Measurements from ENCODE around the gene ASTN2. TPM values are rescaled to one million over a fixed set of nuclear protein-coding genes. Genes with fewer than 3 reads are reported as not detected.

The ASTN2 gene
- total and polyA plus RNA-seq, 2 donors (not counting 3 experiments of a cell fraction or from before 2014, with no cell fraction given), result 1.0 to 1.9 TPM

GRCh38 chr9:116795821-116796220, 619.0 kb downstream of the ASTN2 start:
- dilution Hi-C loops (cut with MboI; ENCODE audit: extremely low pct_ligation_motif_present, low sequenced_read_pairs), result no loop called here
- FAIRE-seq, result no peak

DNA sequence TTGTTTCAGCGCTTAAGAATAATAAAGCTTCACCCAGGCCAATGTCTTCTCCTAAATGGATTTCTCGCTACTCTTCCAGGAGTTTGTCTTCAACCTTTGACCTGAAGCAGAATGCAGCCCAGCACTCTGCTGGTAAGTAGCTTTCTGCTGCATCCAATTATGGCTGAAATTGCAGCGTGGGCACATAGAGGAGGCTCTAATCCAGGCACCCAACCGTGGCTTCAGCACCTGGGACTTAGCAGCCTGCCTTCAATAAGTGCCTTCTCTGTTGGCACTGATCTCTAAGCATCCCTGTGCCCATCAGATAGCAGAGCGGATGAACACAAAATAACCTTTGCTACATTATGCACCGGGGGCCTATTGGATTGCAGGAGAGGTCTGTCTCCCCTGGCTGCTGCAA, 622.6 kb downstream of the ASTN2 start:
- Histone ChIP-seq H3K4me1 (ENCODE audit: control insufficient read depth, extremely low read depth, insufficient read depth, low read length) (no peaks in the 10 kb centered on the region), H2AFZ (ENCODE audit: low read depth, low read length) (no peak overlapping the region), H3K4me2 (ENCODE audit: insufficient read depth, low read length) (no peak overlapping the region), H3K9me3 (replicated peaks; ENCODE audit: control insufficient read depth, insufficient read depth, low read length) (peaks cover 2% of the 10 kb centered on the region), H3K9me1 (replicated peaks; ENCODE audit: control insufficient read depth, extremely low read depth, insufficient read depth, low read length) (no peaks in the 10 kb centered on the region), H3K36me3 (ENCODE audit: control insufficient read depth in 2 of 2, extremely low read depth in 1 of 2, insufficient read depth in 2 of 2, low read length in 2 of 2) (no peaks in the 10 kb centered on the region), H3K79me2 (ENCODE audit: control insufficient read depth, insufficient read depth, low read length) (no peaks in the 10 kb centered on the region), H3K27me3 (ENCODE audit: control insufficient read depth in 2 of 2, insufficient read depth in 2 of 2, low read length in 2 of 2) (no peaks in the 10 kb centered on the region), H4K20me1 (replicated peaks; ENCODE audit: control insufficient read depth, extremely low read depth, insufficient read depth, low read length) (no peaks in the 10 kb centered on the region), H3K27ac (ENCODE audit: insufficient read depth, low read depth, low read length) (no peak overlapping the region), H3K9ac (replicated peaks; ENCODE audit: extremely low read depth, insufficient read depth, low read length) (no peak overlapping the region), H3K4me3 (replicated peaks in 1 of 3; ENCODE audit: insufficient read depth in 1 of 3, low read depth in 1 of 3, low read length in 3 of 3) (no peak overlapping the region)
- FAIRE-seq, result no peak
- intact Hi-C loops (cut with micrococcal nuclease), result no loop called here
- BruUV-seq (replicated peaks), result no TSS peak
- TF ChIP-seq MYC (IDR thresholded peaks at IDR 0.05; ENCODE audit: low read depth, low read length) (no peak), POLR2AphosphoS5 (IDR thresholded peaks at IDR 0.05; ENCODE audit: insufficient read depth, low read depth, low read length) (no peak)
- TF ChIP-seq, protein P1, sequence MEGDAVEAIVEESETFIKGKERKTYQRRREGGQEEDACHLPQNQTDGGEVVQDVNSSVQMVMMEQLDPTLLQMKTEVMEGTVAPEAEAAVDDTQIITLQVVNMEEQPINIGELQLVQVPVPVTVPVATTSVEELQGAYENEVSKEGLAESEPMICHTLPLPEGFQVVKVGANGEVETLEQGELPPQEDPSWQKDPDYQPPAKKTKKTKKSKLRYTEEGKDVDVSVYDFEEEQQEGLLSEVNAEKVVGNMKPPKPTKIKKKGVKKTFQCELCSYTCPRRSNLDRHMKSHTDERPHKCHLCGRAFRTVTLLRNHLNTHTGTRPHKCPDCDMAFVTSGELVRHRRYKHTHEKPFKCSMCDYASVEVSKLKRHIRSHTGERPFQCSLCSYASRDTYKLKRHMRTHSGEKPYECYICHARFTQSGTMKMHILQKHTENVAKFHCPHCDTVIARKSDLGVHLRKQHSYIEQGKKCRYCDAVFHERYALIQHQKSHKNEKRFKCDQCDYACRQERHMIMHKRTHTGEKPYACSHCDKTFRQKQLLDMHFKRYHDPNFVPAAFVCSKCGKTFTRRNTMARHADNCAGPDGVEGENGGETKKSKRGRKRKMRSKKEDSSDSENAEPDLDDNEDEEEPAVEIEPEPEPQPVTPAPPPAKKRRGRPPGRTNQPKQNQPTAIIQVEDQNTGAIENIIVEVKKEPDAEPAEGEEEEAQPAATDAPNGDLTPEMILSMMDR (IDR thresholded peaks at IDR 0.05; ENCODE audit: extremely low read depth in 1 of 2, insufficient read depth in 1 of 2, low read depth in 1 of 2, low read length in 2 of 2), result no peak
- DNase-seq (ENCODE audit: low read depth, low spot score), result no peak
- POLR2A ChIA-PET, result no interaction called here
- dilution Hi-C loops (cut with MboI; ENCODE audit: extremely low pct_ligation_motif_present, low sequenced_read_pairs), result no loop called here
- CTCF ChIA-PET, result no interaction called here

More at GRCh38 chr9:116795821-116796220, 619.0 kb downstream of the ASTN2 start:
- H3K27ac ChIP-seq (ENCODE audit: insufficient read depth, low read depth, low read length), result no peak overlapping the region
- H2AFZ ChIP-seq (ENCODE audit: low read depth, low read length), result no peak overlapping the region
- no peaks in the 10 kb centered on the region for H3K36me3 ChIP-seq (ENCODE audit: control insufficient read depth in 2 of 2, extremely low read depth in 1 of 2, insufficient read depth in 2 of 2, low read length in 2 of 2)
- no peaks in the 10 kb centered on the region for H3K4me1 ChIP-seq (ENCODE audit: control insufficient read depth, extremely low read depth, insufficient read depth, low read length)
- H3K4me3 ChIP-seq (replicated peaks in 1 of 3; ENCODE audit: insufficient read depth in 1 of 3, low read depth in 1 of 3, low read length in 3 of 3), result no peak overlapping the region
- intact Hi-C loops (cut with micrococcal nuclease), result no loop called here
- CTCF ChIA-PET, result no interaction called here
- no peak overlapping the region for H3K4me2 ChIP-seq (ENCODE audit: insufficient read depth, low read length)
- H3K27me3 ChIP-seq (ENCODE audit: control insufficient read depth in 2 of 2, insufficient read depth in 2 of 2, low read length in 2 of 2), result no peaks in the 10 kb centered on the region
- peaks cover 5% of the 10 kb centered on the region for H3K9me3 ChIP-seq (replicated peaks; ENCODE audit: control insufficient read depth, insufficient read depth, low read length)
- no TSS peak for BruUV-seq (replicated peaks)
- no peak for DNase-seq (ENCODE audit: low read depth, low spot score)
- no peak for TF ChIP-seq GATA2 (IDR thresholded peaks at IDR 0.05; ENCODE audit: insufficient read depth, insufficient read length, low read depth, low read length)
- no peak for TF ChIP-seq POLR2AphosphoS5 (IDR thresholded peaks at IDR 0.05; ENCODE audit: insufficient read depth, low read depth, low read length)
- no peak for TF ChIP-seq JUN (IDR thresholded peaks at IDR 0.05; ENCODE audit: borderline replicate concordance, insufficient read depth, insufficient read length, low read depth)
- TF ChIP-seq POLR2A (IDR thresholded peaks at IDR 0.05; ENCODE audit: low read depth, low read length), result no peak
- TF ChIP-seq, protein P2, sequence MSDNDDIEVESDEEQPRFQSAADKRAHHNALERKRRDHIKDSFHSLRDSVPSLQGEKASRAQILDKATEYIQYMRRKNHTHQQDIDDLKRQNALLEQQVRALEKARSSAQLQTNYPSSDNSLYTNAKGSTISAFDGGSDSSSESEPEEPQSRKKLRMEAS (IDR thresholded peaks at IDR 0.05; ENCODE audit: insufficient read depth, insufficient read length), result no peak
- no peaks in the 10 kb centered on the region for H3K9me1 ChIP-seq (replicated peaks; ENCODE audit: control insufficient read depth, extremely low read depth, insufficient read depth, low read length)
- H3K79me2 ChIP-seq (ENCODE audit: control insufficient read depth, insufficient read depth, low read length), result no peaks in the 10 kb centered on the region
- no peak overlapping the region for H3K9ac ChIP-seq (replicated peaks; ENCODE audit: extremely low read depth, insufficient read depth, low read length)
- no peaks in the 10 kb centered on the region for H4K20me1 ChIP-seq (replicated peaks; ENCODE audit: control insufficient read depth, extremely low read depth, insufficient read depth, low read length)
- POLR2A ChIA-PET, result no interaction called here

All from endothelial cell of umbilical vein (primary cell).